SK-N-SH (cell line): ENCODE measurements around the gene ETF1. TPM values are rescaled to one million over a fixed set of nuclear protein-coding genes. Genes with fewer than 3 reads are reported as not detected.

Experiments used
- CTCF ChIA-PET: fragments of 300-600, 350-600 bp; formaldehyde crosslinking; extraction: SDS; loops from one replicate; lab custom pipeline; 2021; lab: Yijun Ruan, JAX
- POLR2A ChIA-PET: fragments of 350-600 bp; sonication (Branson Sonifier 250); formaldehyde crosslinking; extraction: SDS; loops from one replicate; lab custom pipeline; 2020; ENCODE audit warnings: antibody characterized with exemption, inconsistent platforms; lab: Yijun Ruan, JAX
- DNase-seq: peaks from one replicate; pipeline ENCODE4 v3.0.0; 2012
- H2AFZ ChIP-seq: fragments of 200-600 bp; sonication (generic); 2 replicates; pipeline ENCODE4 v1.8.1; 2016; ENCODE audit warnings: antibody characterized with exemption, mild to moderate bottlenecking, low read depth
- H3F3A ChIP-seq: fragments of 200-600 bp; sonication (generic); replicated peaks from 2 replicates; pipeline ENCODE3; 2016; ENCODE audit warnings: antibody characterized with exemption, mild to moderate bottlenecking; ENCODE audit not compliant: insufficient read depth
- H3K27ac ChIP-seq, 2 experiments: fragments of 200-500 bp in 1 of 2; fragments of 200-600 bp in 1 of 2; sonication (Bioruptor generic) in 1 of 2; sonication (generic), shearing (Covaris generic) in 1 of 2; 2 replicates each; pipeline versions ENCODE4 v1.5.1 to v1.6.1; 2014 to 2016; ENCODE audit warnings: low read depth in 2 of 2, inconsistent platforms in 1 of 2, low read length in 1 of 2, mild to moderate bottlenecking in 1 of 2, mixed read lengths in 1 of 2
- H3K27me3 ChIP-seq: fragments of 200-600 bp; sonication (generic), shearing (Covaris generic); 2 replicates; pipeline ENCODE4 v1.6.1; 2016; ENCODE audit warnings: mixed run types; ENCODE audit not compliant: insufficient read depth
- H3K36me3 ChIP-seq, 2 experiments: fragments of 200-500 bp in 1 of 2; fragments of 200-600 bp in 1 of 2; sonication (Bioruptor generic) in 1 of 2; sonication (generic) in 1 of 2; replicated peaks in 1 of 2; 2 replicates each; pipeline versions ENCODE3 to v1.5.1; 2014 to 2016; ENCODE audit warnings: low read length in 1 of 2, mild to moderate bottlenecking in 1 of 2; ENCODE audit not compliant: insufficient read depth in 2 of 2, control insufficient read depth in 1 of 2
- H3K4me1 ChIP-seq, 2 experiments: fragments of 200-500 bp in 1 of 2; fragments of 200-600 bp in 1 of 2; sonication (Bioruptor generic) in 1 of 2; sonication (generic), shearing (Covaris generic) in 1 of 2; 2 replicates each; pipeline versions ENCODE4 v1.5.1 to v1.6.1; 2014 to 2016; ENCODE audit warnings: low read depth in 1 of 2, low read length in 1 of 2, mixed run types in 1 of 2; ENCODE audit not compliant: insufficient read depth in 2 of 2, control insufficient read depth in 1 of 2
- H3K4me2 ChIP-seq: fragments of 200-600 bp; sonication (generic), shearing (Covaris generic); 2 replicates; pipeline ENCODE4 v1.6.1; 2017; ENCODE audit warnings: mixed run types
- H3K4me3 ChIP-seq, 2 experiments: fragments of 200-500 bp in 1 of 2; fragments of 200-600 bp in 1 of 2; sonication (Bioruptor generic) in 1 of 2; sonication (generic), shearing (Covaris generic) in 1 of 2; 2 replicates each; pipeline versions ENCODE4 v1.5.1 to v1.8.1; 2014 to 2016; ENCODE audit warnings: low read depth in 2 of 2, inconsistent platforms in 1 of 2, low read length in 1 of 2, mild to moderate bottlenecking in 1 of 2, mixed read lengths in 1 of 2, moderate library complexity in 1 of 2
- H3K79me2 ChIP-seq: fragments of 200-600 bp; sonication (generic); 2 replicates; pipeline ENCODE4 v1.8.1; 2017; ENCODE audit warnings: mild to moderate bottlenecking; ENCODE audit not compliant: insufficient read depth
- H3K9ac ChIP-seq: fragments of 200-600 bp; sonication (generic); 2 replicates; pipeline ENCODE4 v1.6.1; 2017; ENCODE audit warnings: mixed run types
- H3K9me2 ChIP-seq: fragments of 200-600 bp; sonication (generic); 2 replicates; pipeline ENCODE4 v1.6.1; 2017; ENCODE audit warnings: mixed run types
- H3K9me3 ChIP-seq: fragments of 200-600 bp; sonication (generic); 2 replicates; pipeline ENCODE4 v1.6.1; 2017; ENCODE audit warnings: mixed run types, mild to moderate bottlenecking, moderate library complexity
- H4K20me1 ChIP-seq: fragments of 200-600 bp; sonication (generic); 2 replicates; pipeline ENCODE4 v1.6.1; 2017; ENCODE audit warnings: mild to moderate bottlenecking, mixed run types; ENCODE audit not compliant: insufficient read depth
- CTCF ChIP-seq: fragments of 200-600 bp; sonication (generic); IDR thresholded peaks from 2 replicates; pipeline ENCODE4 v1.6.1; 2017; ENCODE audit warnings: antibody characterized with exemption, mild to moderate bottlenecking, moderate library complexity
- EZH2phosphoT487 ChIP-seq: fragments of 200-600 bp; sonication (generic); IDR thresholded peaks from 2 replicates; pipeline ENCODE4 v1.6.1; 2017; ENCODE audit warnings: low read depth, mixed run types, mild to moderate bottlenecking, antibody characterized with exemption, moderate library complexity, borderline replicate concordance
- FOSL2 ChIP-seq: IDR thresholded peaks from 2 replicates; pipeline ENCODE4 v1.4.0; 2012; ENCODE audit warnings: low read depth, mild to moderate bottlenecking, moderate library complexity, borderline replicate concordance
- FOXM1 ChIP-seq: IDR thresholded peaks from 2 replicates; pipeline ENCODE4 v1.4.0; 2012; ENCODE audit warnings: low read depth, mild to moderate bottlenecking
- GABPA ChIP-seq: IDR thresholded peaks from 2 replicates; pipeline ENCODE4 v1.4.0; 2012; ENCODE audit warnings: low read depth, mild to moderate bottlenecking
- MAX ChIP-seq: IDR thresholded peaks from 2 replicates; pipeline ENCODE4 v1.4.0; 2012; ENCODE audit warnings: low read depth
- MEF2A ChIP-seq: IDR thresholded peaks from 2 replicates; pipeline ENCODE4 v1.4.0; 2012; ENCODE audit warnings: low read depth, borderline replicate concordance
- MXI1 ChIP-seq: IDR thresholded peaks from 2 replicates; pipeline ENCODE4 v1.6.1; 2012; ENCODE audit warnings: mild to moderate bottlenecking, low read depth, low read length, improper control_type of control experiment
- NRF1 ChIP-seq: IDR thresholded peaks from 2 replicates; pipeline ENCODE4 v1.6.1; 2012; ENCODE audit warnings: low read depth, mild to moderate bottlenecking, low read length
- PBX3 ChIP-seq: IDR thresholded peaks from 2 replicates; pipeline ENCODE4; 2012
- RAD21 ChIP-seq: IDR thresholded peaks from 2 replicates; pipeline ENCODE4 v1.6.1; 2012; ENCODE audit warnings: mild to moderate bottlenecking, low read length
- RCOR1 ChIP-seq: fragments of 150-350 bp; IDR thresholded peaks from 2 replicates; pipeline ENCODE4 v1.6.1; 2017; ENCODE audit warnings: antibody characterized with exemption, low read length
- SIN3A ChIP-seq: IDR thresholded peaks from 2 replicates; pipeline ENCODE4 v1.6.1; 2012; ENCODE audit warnings: low read depth, mild to moderate bottlenecking, low read length, moderate library complexity, borderline replicate concordance
- SMC3 ChIP-seq: IDR thresholded peaks from 2 replicates; pipeline ENCODE4 v1.6.1; 2012; ENCODE audit warnings: low read depth, low read length, improper control_type of control experiment
- TAF1 ChIP-seq: IDR thresholded peaks from 2 replicates; pipeline ENCODE4 v1.6.1; 2012; ENCODE audit warnings: low read depth, mild to moderate bottlenecking, low read length, moderate library complexity, borderline replicate concordance
- TEAD4 ChIP-seq: IDR thresholded peaks from 2 replicates; pipeline ENCODE4 v1.4.0; 2012; ENCODE audit warnings: mild to moderate bottlenecking, borderline replicate concordance; ENCODE audit not compliant: insufficient read depth
- USF2 ChIP-seq: fragments of 150-350 bp; IDR thresholded peaks from 2 replicates; pipeline ENCODE4 v1.6.1; 2017; ENCODE audit warnings: antibody characterized with exemption, low read length, low read depth, borderline replicate concordance
- YY1 ChIP-seq: IDR thresholded peaks from 2 replicates; pipeline ENCODE4 v1.4.0; 2012; ENCODE audit warnings: low read depth, mild to moderate bottlenecking
- WGBS: methylation state at CpG from one replicate; pipeline ENCODE4 v1.1.6; 2017; ENCODE audit warnings: low lambda C conversion rate; 5-methylcytosine and 5-hydroxymethylcytosine counted together
- polyA plus RNA-seq, 3 experiments: library from polyadenylated mRNA; depleted of rRNA; stranded (reverse); fragments of >200 nt; gene quantifications; 2 replicates each; pipeline ENCODE4 v1.2.3, GENCODE V29; 2012

The ETF1 gene
- polyA plus RNA-seq, 1 of the 3 experiments (the other 2 are of a cell fraction) = 36.7 TPM

GRCh38 chr5:138541511-138542179 lies 1.4 kb downstream of the ETF1 start:
- H3K4me2 ChIP-seq = peak overlapping the region; percentile 98
- peak overlapping the region; percentile 85 to 91 for H3K4me3 ChIP-seq
- peak overlapping the region; percentile 97 for H3K9ac ChIP-seq
- no peaks in the 10 kb centered on the region for H3K27me3 ChIP-seq
- WGBS = 2% methylated on average over 6 of the region's 6 CpGs
- no peaks in the 10 kb centered on the region for H3K9me3 ChIP-seq
- H3F3A ChIP-seq = peaks cover 2% of the 10 kb centered on the region
- H3K79me2 ChIP-seq = peaks cover 96% of the 10 kb centered on the region
- no peak for DNase-seq
- no peak for TF ChIP-seq FOXM1
- TF ChIP-seq TAF1 = no peak
- TF ChIP-seq GABPA = no peak
- TF ChIP-seq FOSL2 = no peak
- no peak for TF ChIP-seq RAD21
- peaks cover 18 to 25% of the 10 kb centered on the region in 2 experiments for H3K4me1 ChIP-seq
- H4K20me1 ChIP-seq = peaks cover 53% of the 10 kb centered on the region
- peaks cover 12 to 37% of the 10 kb centered on the region in 2 experiments for H3K36me3 ChIP-seq
- no peak overlapping the region for H2AFZ ChIP-seq
- H3K9me2 ChIP-seq = no peaks in the 10 kb centered on the region
- peak overlapping the region; percentile 89 to 94; a peak in 3 of 4 replicates for H3K27ac ChIP-seq
- CTCF ChIA-PET = interaction anchor here (0.7 to 3.0 kb wide), 7 partner anchors 16 to 77 kb away, joined by 3 to 15 read pairs (median 3); partner anchors contain the start of genes EGR1 and HSPA9
- POLR2A ChIA-PET = interaction anchor here (1.8 kb wide), 1 partner anchor 34 kb away, joined by 20 read pairs; the partner anchor contains the start of gene HSPA9

GRCh38 chr5:138539791-138540190 lies 3.2 kb downstream of the ETF1 start:
- TF ChIP-seq SIN3A (no peak), USF2 (no peak), CTCF (no peak), PBX3 (no peak), YY1 (no peak), NRF1 (no peak), TEAD4 (no peak), EZH2phosphoT487 (no peak), MAX (no peak), SMC3 (no peak), MXI1 (no peak), MEF2A (no peak), RCOR1 (no peak), TAF1 (no peak), GABPA (no peak)
- ChIA-PET CTCF (interaction anchor here (0.6 kb wide), 1 partner anchor 540 kb away, joined by 3 read pairs; no protein-coding TSS in a partner anchor), POLR2A (no interaction called here)
- no peak overlapping the region for H3K4me3 ChIP-seq
- peaks cover 96% of the 10 kb centered on the region for H3K79me2 ChIP-seq
- H3F3A ChIP-seq = no peaks in the 10 kb centered on the region
- no peak overlapping the region for H3K4me2 ChIP-seq
- H3K9ac ChIP-seq = no peak overlapping the region
- H2AFZ ChIP-seq = no peak overlapping the region
- no peaks in the 10 kb centered on the region for H3K9me2 ChIP-seq
- H3K36me3 ChIP-seq = peaks cover 20 to 46% of the 10 kb centered on the region in 2 experiments
- H4K20me1 ChIP-seq = peaks cover 69% of the 10 kb centered on the region
- no peaks in the 10 kb centered on the region for H3K27me3 ChIP-seq
- H3K4me1 ChIP-seq = peaks cover 12 to 13% of the 10 kb centered on the region in 2 experiments
- no peak overlapping the region for H3K27ac ChIP-seq
- DNase-seq = no peak
- no peaks in the 10 kb centered on the region for H3K9me3 ChIP-seq
